Upper lobe of left lung (tissue), 4 donors: ENCODE data around the gene THUMPD1.

ENCODE experiments used
- EP300 ChIP-seq, 4 donors: sonication (generic); formaldehyde crosslinking; IDR thresholded peaks; one replicate each; pipeline ENCODE4 v1.5.1; 2017; ENCODE audit warnings: antibody characterized with exemption in 4 of 4, control low read depth in 2 of 4
- POLR2A ChIP-seq, 4 donors: fragments of 450-650 bp; IDR thresholded peaks; one replicate each; pipeline ENCODE4 v1.5.1; 2016 to 2017; ENCODE audit warnings: antibody characterized with exemption in 4 of 4, mild to moderate bottlenecking in 2 of 4
- POLR2AphosphoS5 ChIP-seq, 2 donors: sonication (generic); formaldehyde crosslinking; IDR thresholded peaks; one replicate each; pipeline ENCODE4 v1.5.1; 2017; ENCODE audit warnings: antibody characterized with exemption in 2 of 2
- TF ChIP-seq, protein P1 (sequence below), 6 experiments: fragments of 450-650 bp in 4 of 6; fragments of 200-600 bp in 2 of 6; sonication (generic) in 2 of 6; IDR thresholded peaks; one replicate each; pipeline ENCODE4 v1.5.1; 2016 to 2019; ENCODE audit warnings: antibody characterized with exemption in 6 of 6

DNA sequence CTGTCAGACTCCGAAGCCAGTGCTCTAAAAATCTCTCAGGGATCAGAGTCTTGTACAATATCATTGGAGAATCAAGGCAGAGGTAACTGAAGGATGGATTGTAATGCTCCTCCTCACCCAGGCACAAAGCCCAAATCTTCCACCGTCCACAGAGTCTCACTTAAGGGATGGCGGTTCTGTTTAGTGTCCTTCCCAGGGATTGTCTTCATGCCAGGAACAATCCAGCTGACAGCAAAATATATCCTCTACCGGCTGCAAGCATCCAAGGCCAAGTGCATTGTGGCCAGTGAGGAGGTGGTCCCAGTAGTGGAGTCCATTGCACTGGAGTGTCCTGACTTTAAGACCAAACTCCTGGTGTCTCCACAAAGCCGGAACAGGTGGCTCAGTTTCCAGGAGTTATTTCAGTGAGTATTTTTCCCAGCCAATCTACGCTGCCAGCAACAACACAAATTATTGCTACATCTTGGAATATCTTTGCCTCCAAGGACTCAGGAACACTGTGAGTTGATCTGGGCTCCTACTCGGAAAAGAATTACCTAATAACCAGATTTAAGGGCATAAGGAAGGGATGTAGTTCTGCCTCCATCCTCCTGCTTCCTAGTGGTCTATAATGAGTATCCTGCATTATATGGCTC is 30.2 kb downstream of the THUMPD1 start:
- TF ChIP-seq EP300 (IDR thresholded peaks at IDR 0.05): no peak
- TF ChIP-seq, protein P1, sequence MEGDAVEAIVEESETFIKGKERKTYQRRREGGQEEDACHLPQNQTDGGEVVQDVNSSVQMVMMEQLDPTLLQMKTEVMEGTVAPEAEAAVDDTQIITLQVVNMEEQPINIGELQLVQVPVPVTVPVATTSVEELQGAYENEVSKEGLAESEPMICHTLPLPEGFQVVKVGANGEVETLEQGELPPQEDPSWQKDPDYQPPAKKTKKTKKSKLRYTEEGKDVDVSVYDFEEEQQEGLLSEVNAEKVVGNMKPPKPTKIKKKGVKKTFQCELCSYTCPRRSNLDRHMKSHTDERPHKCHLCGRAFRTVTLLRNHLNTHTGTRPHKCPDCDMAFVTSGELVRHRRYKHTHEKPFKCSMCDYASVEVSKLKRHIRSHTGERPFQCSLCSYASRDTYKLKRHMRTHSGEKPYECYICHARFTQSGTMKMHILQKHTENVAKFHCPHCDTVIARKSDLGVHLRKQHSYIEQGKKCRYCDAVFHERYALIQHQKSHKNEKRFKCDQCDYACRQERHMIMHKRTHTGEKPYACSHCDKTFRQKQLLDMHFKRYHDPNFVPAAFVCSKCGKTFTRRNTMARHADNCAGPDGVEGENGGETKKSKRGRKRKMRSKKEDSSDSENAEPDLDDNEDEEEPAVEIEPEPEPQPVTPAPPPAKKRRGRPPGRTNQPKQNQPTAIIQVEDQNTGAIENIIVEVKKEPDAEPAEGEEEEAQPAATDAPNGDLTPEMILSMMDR (IDR thresholded peaks at IDR 0.05): no peak
- TF ChIP-seq POLR2A (IDR thresholded peaks at IDR 0.05): no peak
- TF ChIP-seq POLR2AphosphoS5 (IDR thresholded peaks at IDR 0.05): no peak
